GM23248 (cell line): Measurements from ENCODE around the gene GABRP. TPM values are rescaled to one million over a fixed set of nuclear protein-coding genes. Genes with fewer than 3 reads are reported as not detected.

Experiments used
- DNase-seq: peaks from one replicate; pipeline ENCODE4 v3.0.0-alpha.2; 2015
- H2AFZ ChIP-seq: fragments of 200-600 bp; sonication (generic); 2 replicates; pipeline ENCODE4 v1.6.1; 2016; ENCODE audit warnings: antibody characterized with exemption
- H3F3A ChIP-seq: fragments of 200-600 bp; sonication (generic); 2 replicates; pipeline ENCODE4 v1.6.1; 2016; ENCODE audit warnings: mild to moderate bottlenecking, antibody characterized with exemption, mixed run types; ENCODE audit not compliant: insufficient read depth
- H3K27ac ChIP-seq: fragments of 200-600 bp; sonication (generic); 2 replicates; pipeline ENCODE4 v1.5.1; 2016; ENCODE audit warnings: mild to moderate bottlenecking
- H3K27me3 ChIP-seq: fragments of 200-600 bp; sonication (generic); replicated peaks from 2 replicates; pipeline ENCODE4 v1.6.1; 2016; ENCODE audit warnings: mild to moderate bottlenecking; ENCODE audit not compliant: insufficient read depth
- H3K36me3 ChIP-seq: fragments of 200-600 bp; sonication (generic); 2 replicates; pipeline ENCODE4 v1.6.1; 2016; ENCODE audit warnings: low read depth, mild to moderate bottlenecking
- H3K4me1 ChIP-seq: fragments of 200-600 bp; sonication (generic); 2 replicates; pipeline ENCODE4 v1.6.1; 2016; ENCODE audit warnings: mild to moderate bottlenecking; ENCODE audit not compliant: insufficient read depth
- H3K4me2 ChIP-seq: fragments of 200-600 bp; sonication (generic); one replicate; pipeline ENCODE4 v1.6.1; 2016; ENCODE audit warnings: mild to moderate bottlenecking; ENCODE audit not compliant: unreplicated experiment
- H3K4me3 ChIP-seq: fragments of 200-600 bp; sonication (generic); 2 replicates; pipeline ENCODE4 v1.5.1; 2016; ENCODE audit warnings: mild to moderate bottlenecking
- H3K79me2 ChIP-seq: fragments of 200-600 bp; sonication (generic); 2 replicates; pipeline ENCODE4 v1.6.1; 2016; ENCODE audit warnings: mild to moderate bottlenecking; ENCODE audit not compliant: insufficient read depth
- H3K9ac ChIP-seq: fragments of 200-600 bp; sonication (generic); 2 replicates; pipeline ENCODE4 v1.6.1; 2016; ENCODE audit warnings: mild to moderate bottlenecking
- H3K9me2 ChIP-seq: fragments of 200-600 bp; sonication (generic); 2 replicates; pipeline ENCODE4 v1.6.1; 2016; ENCODE audit warnings: mixed run types, mild to moderate bottlenecking, moderate library complexity; ENCODE audit not compliant: insufficient read depth
- H3K9me3 ChIP-seq: fragments of 200-600 bp; sonication (generic); one replicate; pipeline ENCODE4 v1.6.1; 2017; ENCODE audit warnings: low read depth
- H4K20me1 ChIP-seq: fragments of 200-600 bp; sonication (generic); 2 replicates; pipeline ENCODE4 v1.6.0; 2016; ENCODE audit not compliant: insufficient read depth
- EZH2 ChIP-seq: fragments of 200-600 bp; sonication (generic); IDR thresholded peaks from 2 replicates; pipeline ENCODE4 v1.6.1; 2018; ENCODE audit warnings: antibody characterized with exemption, mild to moderate bottlenecking; ENCODE audit not compliant: insufficient read depth, poor library complexity, severe bottlenecking
- EZH2phosphoT487 ChIP-seq: fragments of 200-600 bp; sonication (generic); IDR thresholded peaks from 2 replicates; pipeline ENCODE4 v1.6.1; 2018; ENCODE audit warnings: antibody characterized with exemption, moderate library complexity, mild to moderate bottlenecking, low read depth; ENCODE audit not compliant: insufficient read depth
- WGBS, 2 experiments: methylation state at CpG; one replicate each; pipeline ENCODE4 v1.1.6; 2015 to 2017; ENCODE audit warnings: low lambda C conversion rate in 2 of 2, low coverage in 1 of 2; ENCODE audit errors: missing lambda C conversion rate in 2 of 2; 5-methylcytosine and 5-hydroxymethylcytosine counted together
- in situ Hi-C: fragments of 300-500 bp; cut with MboI; formaldehyde crosslinking; loops from 2 replicates; pipeline ENCODE4 v1.15.0; 2020
- polyA plus RNA-seq: library from polyadenylated mRNA; unstranded; fragments of >200 nt; fragmentation: Nextera tagmentation; extraction: Ambion mirVana; gene quantifications from 2 replicates; pipeline ENCODE4 v1.2.1, GENCODE V29; 2016
- total RNA-seq: library from RNA; depleted of rRNA; stranded (reverse); fragments of >200 nt; shearing (Covaris generic); gene quantifications from 2 replicates; pipeline ENCODE4 v1.2.3, GENCODE V29; 2014

The GABRP gene
- total and polyA plus RNA-seq, 2 experiments from 2014 or later = not detected

DNA sequence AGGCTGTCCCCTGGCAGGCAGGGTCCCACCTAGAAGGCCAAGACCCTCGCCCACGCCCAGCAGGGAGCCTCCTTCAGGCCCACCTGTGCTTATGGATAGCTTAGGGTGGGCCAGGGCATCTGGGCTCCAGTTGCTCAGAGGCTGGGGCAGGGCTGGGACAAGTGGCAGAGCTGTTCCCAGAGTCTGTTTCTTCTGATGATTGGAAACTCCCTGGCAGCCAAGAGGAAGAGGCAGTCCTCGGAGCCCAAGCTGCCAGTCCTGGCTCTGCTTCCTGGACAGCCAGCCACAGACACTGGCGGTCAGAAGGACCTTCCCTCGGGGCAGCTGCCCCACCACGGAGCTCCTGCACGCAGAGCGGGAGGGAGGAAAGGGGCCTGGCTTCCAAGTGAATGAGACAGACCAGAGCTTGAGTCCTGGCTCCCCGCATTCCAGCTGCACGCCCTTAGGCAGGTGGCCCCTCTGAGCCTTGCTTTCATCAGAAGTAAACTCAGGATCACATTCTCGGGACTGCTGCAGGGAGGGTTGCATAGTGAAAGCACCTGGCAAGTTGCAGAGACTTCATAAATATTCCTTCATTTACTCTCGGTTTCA is 37.9 kb upstream of the GABRP start:
- Histone ChIP-seq H3K36me3 (no peaks in the 10 kb centered on the region), H3K9me2 (no peaks in the 10 kb centered on the region), H3K27me3 (peaks cover 13% of the 10 kb centered on the region; the same call in 1 of the 2 replicates), H3K79me2 (no peaks in the 10 kb centered on the region), H3K4me2 (no peak overlapping the region), H3F3A (no peaks in the 10 kb centered on the region), H3K9ac (no peak overlapping the region), H3K9me3 (no peaks in the 10 kb centered on the region), H2AFZ (no peak overlapping the region), H4K20me1 (no peaks in the 10 kb centered on the region), H3K4me1 (no peaks in the 10 kb centered on the region; the same call in 1 of the 2 replicates), H3K4me3 (no peak overlapping the region), H3K27ac (no peak overlapping the region)
- in situ Hi-C loops = loop anchor here (10.0 kb wide), 1 partner anchor 599 kb away; no protein-coding TSS in a partner anchor
- peak; percentile 38 for DNase-seq
- 0 to 4% methylated on average over 11 to 12 of the region's 12 CpGs for WGBS, 2 experiments
- no peak for TF ChIP-seq EZH2phosphoT487
- no peak for TF ChIP-seq EZH2

DNA sequence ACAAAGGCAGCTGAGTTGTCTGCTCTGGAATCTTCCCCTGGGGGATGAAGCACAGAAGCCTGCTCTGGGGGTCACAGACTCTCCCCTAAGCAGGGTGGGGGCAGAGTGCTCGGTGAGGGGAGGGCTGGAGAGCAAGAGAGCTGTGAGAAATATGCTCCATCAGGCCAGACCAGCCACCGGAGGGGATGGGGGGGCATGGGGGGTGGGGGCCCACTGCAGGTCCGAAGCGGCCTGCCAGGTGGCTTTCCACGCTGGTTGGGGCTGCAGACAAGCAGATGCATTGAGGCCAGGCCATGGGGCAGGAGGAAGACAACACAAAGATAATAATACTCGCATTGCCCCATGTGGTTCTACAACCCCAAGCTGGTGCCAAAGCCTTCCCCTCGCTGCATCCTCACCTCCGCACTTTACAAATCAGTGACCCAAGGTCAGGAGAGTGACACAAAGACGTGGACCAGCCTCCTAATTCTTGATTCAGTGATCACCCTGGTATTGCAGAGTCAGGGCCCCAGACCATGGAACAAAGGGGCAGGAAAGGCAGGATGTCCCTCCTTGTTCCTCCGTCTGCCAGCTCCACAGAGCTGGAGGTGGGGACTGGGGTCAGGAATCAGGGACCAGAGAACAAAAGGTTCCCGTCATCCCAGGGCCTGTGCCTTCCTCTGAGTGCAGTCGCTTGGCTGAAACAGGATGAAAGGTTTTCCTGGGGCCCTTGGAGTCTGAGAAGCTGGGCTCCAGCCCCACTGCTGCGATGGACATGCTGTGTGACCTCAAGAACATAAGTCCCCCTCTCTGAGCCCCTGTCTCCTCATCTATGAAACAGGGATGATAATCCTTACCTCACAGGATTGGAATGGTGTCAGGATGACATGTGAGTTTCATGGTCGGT is 37.2 kb upstream of the GABRP start:
- in situ Hi-C loops = loop anchor here (10.0 kb wide), 1 partner anchor 598 kb away; no protein-coding TSS in a partner anchor
- Histone ChIP-seq H3K9me3 (no peaks in the 10 kb centered on the region), H3K9me2 (no peaks in the 10 kb centered on the region), H4K20me1 (no peaks in the 10 kb centered on the region), H3F3A (no peaks in the 10 kb centered on the region), H3K4me2 (no peak overlapping the region), H3K4me3 (no peak overlapping the region), H3K9ac (no peak overlapping the region), H3K27ac (no peak overlapping the region), H3K79me2 (no peaks in the 10 kb centered on the region), H3K4me1 (no peaks in the 10 kb centered on the region; the same call in 1 of the 2 replicates), H3K27me3 (peaks cover 19% of the 10 kb centered on the region; the same call in 1 of the 2 replicates), H2AFZ (no peak overlapping the region), H3K36me3 (no peaks in the 10 kb centered on the region)
- TF ChIP-seq EZH2phosphoT487 (no peak), EZH2 (no peak)
- no peak for DNase-seq
- 51 to 59% methylated on average over 11 to 14 of the region's 14 CpGs for WGBS, 2 experiments

DNA sequence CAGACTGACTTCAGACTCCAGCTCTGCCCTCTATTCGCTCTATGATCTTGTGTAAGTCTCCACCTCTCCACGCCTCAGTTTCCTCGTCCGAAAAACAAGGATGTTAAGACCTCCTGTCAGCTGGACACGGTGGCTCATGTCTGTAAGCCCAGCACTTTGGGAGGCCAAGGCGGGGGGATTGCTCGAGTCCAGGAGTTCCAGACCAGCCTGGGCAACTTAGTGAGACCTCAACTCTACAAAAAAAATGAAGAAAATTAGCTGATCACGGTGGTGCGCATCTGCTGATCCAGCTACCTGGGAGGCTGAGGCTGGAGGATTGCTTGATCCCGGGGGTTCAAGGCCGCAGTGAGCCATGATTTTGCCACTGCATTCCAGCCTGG is 36.6 kb upstream of the GABRP start:
- Histone ChIP-seq H4K20me1 (no peaks in the 10 kb centered on the region), H3K4me3 (no peak overlapping the region), H3K36me3 (no peaks in the 10 kb centered on the region), H3K27me3 (peaks cover 24% of the 10 kb centered on the region; the same call in 1 of the 2 replicates), H3K4me2 (no peak overlapping the region), H3K9ac (no peak overlapping the region), H3K79me2 (no peaks in the 10 kb centered on the region), H2AFZ (no peak overlapping the region), H3K9me2 (no peaks in the 10 kb centered on the region), H3K9me3 (no peaks in the 10 kb centered on the region), H3F3A (no peaks in the 10 kb centered on the region), H3K27ac (no peak overlapping the region), H3K4me1 (no peaks in the 10 kb centered on the region; the same call in 1 of the 2 replicates)
- 62 to 67% methylated on average over 11 of the region's 11 CpGs for WGBS, 2 experiments
- DNase-seq = no peak
- in situ Hi-C loops = loop anchor here (10.0 kb wide), 1 partner anchor 598 kb away; no protein-coding TSS in a partner anchor
- TF ChIP-seq EZH2 (no peak), EZH2phosphoT487 (no peak)

DNA sequence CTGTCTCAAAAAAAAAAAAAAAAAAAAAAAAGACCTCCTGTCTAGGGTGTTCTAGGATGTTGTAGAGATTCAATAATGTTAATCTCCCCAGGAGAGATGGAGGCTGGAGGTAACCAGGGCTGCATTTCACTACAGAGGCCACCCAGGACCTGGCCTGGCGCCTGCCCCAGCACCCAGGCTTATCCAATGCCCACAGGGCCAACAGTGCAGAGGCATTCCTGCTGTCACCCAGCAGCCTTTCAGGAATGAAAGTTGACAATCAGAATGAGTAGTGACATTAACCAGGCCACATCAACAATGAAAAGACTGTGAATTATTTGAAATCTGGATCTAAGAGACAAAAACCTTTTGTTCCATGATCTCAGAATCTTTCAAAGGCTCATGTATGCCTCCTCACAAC is 36.2 kb upstream of the GABRP start:
- Histone ChIP-seq H3K9ac (no peak overlapping the region), H2AFZ (no peak overlapping the region), H3K4me1 (no peaks in the 10 kb centered on the region; the same call in 1 of the 2 replicates), H3K4me2 (no peak overlapping the region), H4K20me1 (no peaks in the 10 kb centered on the region), H3F3A (no peaks in the 10 kb centered on the region), H3K27me3 (peaks cover 24% of the 10 kb centered on the region; the same call in 1 of the 2 replicates), H3K79me2 (no peaks in the 10 kb centered on the region), H3K4me3 (no peak overlapping the region), H3K27ac (no peak overlapping the region), H3K36me3 (no peaks in the 10 kb centered on the region), H3K9me2 (no peaks in the 10 kb centered on the region), H3K9me3 (no peaks in the 10 kb centered on the region)
- WGBS, 2 experiments = 18 to 38% methylated on average over 1 of the region's 1 CpG
- in situ Hi-C loops = loop anchor here (10.0 kb wide), 1 partner anchor 597 kb away; no protein-coding TSS in a partner anchor
- TF ChIP-seq EZH2 = no peak
- DNase-seq = no peak
